Inferior parietal cortex (tissue), 1 donor: ENCODE data around the gene NDEL1.
"Not testable (repeated sequence)": the region's sequence is repeated elsewhere in the genome, so short reads cannot be mapped to it uniquely, and the experiment has no call there.

Experiments used
- DNase-seq: peaks from one replicate; pipeline ENCODE4 v3.0.0-alpha.2; 2016; ENCODE audit errors: extremely low spot score

The NDEL1 gene, protein sequence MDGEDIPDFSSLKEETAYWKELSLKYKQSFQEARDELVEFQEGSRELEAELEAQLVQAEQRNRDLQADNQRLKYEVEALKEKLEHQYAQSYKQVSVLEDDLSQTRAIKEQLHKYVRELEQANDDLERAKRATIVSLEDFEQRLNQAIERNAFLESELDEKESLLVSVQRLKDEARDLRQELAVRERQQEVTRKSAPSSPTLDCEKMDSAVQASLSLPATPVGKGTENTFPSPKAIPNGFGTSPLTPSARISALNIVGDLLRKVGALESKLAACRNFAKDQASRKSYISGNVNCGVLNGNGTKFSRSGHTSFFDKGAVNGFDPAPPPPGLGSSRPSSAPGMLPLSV

DNA sequence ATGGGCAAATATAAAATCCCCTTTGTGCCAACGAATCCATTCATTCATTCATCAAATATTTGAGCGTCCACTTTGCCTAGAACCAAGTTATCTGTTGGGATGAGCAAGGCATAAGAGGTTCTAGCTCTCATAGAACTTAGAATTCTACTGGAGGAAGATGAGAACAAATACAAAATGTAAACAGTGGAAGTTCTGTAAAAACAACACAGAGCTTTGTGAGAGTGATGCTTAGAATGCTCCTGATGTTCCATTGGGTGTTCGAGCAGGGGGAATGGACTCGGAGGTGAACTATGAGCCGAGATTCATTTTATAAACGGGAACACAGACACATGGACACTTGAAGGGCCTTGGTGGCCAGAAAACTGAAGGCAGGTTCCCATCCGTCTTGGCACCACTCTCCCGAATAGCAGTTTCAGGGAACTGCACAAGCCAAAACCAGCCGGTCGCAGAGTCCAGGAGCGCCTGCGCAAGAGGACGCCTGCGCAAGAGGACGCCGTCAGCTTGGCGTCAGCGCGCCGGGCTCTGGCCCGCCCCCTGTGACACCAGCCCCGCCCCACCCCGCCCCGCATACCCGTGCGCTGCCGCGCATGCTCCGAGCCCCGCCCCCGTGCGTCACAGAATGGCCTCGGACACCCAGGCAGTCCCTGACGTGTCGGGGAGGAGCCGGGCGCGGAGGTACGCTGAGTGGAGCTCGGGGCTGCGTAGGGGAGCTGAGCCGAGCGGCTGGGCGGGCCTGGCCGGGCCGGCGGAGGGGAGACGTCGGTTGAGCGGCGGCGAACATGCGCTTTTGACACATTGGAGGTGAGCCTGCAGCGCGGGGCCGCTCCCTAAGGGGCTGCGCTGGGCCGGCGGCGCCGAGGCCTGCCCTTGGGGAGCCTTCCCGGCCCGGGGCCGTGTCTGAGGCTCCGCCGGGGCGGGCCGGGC is at the start of gene NDEL1:
Gene NDEL1, plus strand, starts transcription at position 640 of the 924 bp plus-strand sequence. CDS start 8,388 bp downstream, outside the sequence.
- DNase-seq, result peak; percentile 93

DNA sequence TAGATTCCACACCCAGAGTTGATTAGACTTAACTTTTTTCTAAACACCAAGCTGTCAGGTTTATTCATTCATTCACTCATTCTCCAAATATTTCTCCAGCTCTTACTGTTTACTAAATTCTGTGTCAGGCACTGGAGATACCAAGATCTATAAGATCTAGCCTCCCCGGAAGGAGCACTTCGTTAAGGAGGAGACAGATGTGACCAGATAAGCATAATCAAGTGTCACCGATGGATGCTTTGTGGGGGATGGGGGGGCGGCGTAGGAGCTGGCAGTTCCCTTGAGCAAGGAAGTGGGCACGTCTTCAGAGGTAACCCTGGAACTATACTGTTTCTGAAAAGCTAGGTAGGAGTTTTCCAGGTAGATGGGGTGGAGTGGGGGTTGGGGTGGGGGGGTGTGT is 48.8 kb upstream of the NDEL1 start:
- DNase-seq, result no peak

DNA sequence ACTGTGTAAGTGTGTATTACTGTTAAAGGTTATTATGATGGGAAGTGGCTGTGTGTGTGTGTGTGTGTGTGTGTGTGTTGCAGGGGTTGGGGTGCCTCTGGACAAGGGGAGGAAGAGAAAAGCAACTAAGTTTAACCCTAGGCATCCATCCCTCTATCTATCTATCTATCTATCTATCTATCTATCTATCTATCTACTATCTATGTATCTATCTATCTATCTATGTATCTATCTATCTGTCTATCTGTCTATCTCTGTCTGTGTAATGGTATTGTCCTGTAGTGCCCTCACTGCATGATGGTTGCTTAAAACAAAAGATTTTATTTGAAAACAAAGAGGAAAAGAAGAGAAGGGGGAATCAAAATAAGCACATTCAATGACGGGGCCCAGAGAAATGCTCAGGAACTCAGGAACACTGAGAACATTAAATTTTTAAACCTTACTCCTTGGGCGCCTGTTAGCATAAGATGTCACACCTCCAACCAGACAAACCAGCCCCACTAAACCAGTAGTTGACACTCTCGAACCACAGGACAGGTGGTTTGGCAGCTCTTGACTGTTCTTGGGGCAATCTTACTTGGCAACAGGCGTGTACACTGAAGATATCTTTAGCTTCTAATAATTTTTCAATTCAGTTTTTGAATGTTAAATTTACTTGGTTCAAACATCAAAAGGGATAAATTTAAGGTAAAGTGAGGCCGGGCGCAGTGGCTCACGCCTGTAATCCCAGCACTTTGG is 47.6 kb upstream of the NDEL1 start:
- no peak for DNase-seq

DNA sequence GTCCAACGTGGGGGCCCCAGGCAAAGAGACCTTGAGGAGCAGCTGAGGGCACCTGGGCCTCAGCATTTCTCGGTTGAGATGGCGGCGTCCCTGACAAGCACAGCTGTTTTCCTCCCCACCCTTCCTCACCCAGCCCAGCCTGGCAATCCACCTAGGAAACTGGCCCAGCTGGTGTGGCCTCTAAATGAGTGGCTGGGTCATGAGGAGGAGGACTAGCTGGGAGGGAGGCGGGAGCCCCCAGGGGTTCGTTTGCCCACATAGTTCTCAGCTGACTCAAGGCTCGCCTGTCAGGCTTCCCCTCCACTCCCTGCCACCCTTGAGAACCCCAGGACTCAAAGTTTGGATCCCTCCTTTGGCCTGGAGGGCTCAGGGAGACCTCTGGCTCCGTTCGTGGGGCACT is 44.0 kb upstream of the NDEL1 start:
- no peak for DNase-seq

DNA sequence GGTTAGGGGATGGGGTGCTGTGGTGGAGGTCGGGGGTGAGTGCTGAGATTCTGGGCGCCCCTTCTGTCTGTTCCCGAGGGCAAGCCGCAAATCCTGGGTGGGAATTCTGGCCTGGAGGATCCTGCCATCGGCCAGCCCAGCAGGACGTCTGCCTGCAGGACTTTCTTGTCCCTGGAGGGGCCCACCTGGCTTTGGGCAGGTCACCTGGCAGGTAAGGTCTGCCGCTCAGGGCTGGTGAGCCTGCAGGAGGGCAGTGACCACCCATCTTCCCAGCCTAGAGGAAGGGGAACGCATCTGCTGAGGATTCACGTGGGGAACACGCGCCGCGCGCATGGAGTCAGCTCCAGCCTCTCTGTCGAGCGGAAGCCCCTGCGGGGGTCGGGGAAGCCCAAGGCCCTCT is 43.4 kb upstream of the NDEL1 start:
- no peak for DNase-seq

DNA sequence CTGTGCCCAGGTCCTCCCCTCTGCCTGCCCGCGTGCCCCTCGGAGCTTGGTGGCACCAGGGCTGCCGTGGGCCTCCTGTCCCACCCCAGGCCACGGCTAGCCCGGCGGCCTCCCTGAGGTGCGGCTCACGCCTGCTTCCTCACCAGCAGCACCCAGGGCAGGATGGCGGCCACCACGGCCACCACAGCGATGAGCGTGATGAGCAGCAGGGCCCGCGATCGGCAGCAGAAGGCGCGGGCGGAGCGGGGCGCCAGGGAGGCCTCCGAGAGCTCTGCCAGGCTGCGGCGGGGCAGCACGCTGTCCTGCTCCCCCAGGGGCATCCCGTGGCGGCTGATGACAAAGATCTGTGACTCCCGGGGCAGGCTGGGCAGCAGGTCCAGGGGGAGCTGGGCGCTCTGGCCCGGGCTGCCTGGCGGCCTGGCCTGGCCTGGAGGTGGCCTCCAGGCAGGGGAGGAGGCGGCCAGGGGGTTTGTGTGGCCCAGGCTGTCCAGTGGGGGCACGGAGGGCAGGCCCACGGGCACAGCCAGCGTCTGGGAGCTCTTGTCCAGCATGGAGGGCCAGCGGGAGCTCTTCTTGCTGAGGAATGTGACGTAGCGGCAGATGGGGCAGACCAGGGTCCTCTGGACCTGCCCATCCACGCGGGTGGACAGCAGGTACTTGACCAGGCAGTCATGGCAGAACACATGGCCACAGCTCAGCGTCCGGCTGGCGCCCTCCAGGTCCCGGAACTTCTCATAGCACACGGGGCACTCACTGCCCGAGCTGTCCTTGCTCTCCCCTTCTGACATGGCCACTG is 42.8 kb upstream of the NDEL1 start:
- no peak for DNase-seq

DNA sequence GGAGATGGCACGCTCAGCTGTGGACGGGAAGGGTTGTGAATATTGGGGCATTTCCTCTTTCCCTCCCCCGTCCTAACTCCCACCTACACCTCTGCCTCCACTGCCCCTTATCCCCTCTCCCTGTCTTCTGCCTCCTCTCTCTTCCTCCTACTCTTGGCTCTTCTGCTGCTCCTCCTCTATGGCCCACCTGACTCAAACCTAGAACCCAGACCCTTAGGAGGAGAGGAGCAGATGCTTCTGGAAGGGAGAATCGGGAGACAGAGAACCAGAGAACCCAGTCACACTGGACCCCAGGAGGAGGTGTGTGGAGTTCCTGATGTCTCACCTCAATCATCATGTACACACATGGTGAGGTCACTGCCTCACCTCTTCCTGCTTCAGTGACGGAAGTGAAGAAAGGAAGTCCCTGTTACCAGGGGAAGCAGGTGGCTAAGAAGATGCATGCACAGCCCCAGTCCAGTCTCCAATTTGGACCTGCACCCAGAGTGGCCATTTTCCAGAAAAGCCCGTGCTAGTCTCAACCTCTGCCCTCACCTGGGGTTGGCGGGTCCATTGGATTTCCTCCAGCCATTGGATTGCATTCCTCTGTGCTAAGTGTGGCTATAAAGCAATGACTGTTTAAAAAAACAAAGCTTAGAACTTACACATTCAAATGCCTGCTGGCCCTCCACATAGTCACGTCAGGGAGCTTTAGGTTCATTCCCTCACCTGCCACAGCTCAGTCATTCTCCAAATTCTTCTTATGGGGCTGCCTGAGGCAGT is 42.0 kb upstream of the NDEL1 start:
- DNase-seq, result no peak

DNA sequence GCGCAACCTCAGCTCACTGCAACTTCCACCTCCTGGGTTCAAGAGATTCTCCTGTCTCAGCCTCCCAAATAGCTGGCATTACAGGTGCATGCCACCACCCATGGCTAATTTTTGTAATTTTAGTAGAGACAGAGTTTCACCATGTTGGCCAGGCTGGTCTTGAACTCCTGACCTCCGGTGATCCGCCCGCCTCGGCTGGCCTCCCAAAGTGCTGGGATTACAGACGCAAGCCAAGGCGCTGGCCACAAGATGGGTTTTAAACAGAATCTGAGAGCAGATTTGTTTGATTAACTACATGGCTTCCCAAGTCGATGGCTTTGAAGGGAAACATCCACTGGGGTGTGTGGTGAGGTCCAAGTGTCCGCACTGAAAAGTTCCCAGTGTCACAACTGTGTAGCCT is 41.2 kb upstream of the NDEL1 start:
- DNase-seq, result not testable (repeated sequence)

DNA sequence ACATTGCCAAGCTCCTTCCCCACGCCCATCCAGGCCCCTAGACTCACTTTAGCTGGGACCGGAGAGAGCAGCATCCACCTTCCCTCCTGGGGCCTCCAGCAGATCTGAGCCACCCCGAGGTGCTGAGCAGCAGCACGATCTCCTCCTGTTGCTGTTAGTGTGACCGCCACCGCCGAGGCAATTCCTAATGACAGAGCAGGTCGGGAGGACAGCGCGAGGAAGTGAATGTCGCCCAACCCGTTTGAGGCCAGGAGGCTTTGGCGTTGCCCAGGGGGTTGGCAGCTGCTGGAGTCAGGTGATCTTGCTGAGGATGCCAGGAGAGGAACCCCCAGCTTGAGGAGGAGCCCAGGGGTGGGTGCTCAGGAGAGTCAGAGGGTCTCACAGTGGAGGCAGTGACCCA is 38.0 kb upstream of the NDEL1 start, which contains the start of gene RNF222:
Gene RNF222, minus strand, starts transcription at position 192 of the 400 bp plus-strand sequence. CDS start 4,366 bp downstream, outside the sequence.
- no peak for DNase-seq

DNA sequence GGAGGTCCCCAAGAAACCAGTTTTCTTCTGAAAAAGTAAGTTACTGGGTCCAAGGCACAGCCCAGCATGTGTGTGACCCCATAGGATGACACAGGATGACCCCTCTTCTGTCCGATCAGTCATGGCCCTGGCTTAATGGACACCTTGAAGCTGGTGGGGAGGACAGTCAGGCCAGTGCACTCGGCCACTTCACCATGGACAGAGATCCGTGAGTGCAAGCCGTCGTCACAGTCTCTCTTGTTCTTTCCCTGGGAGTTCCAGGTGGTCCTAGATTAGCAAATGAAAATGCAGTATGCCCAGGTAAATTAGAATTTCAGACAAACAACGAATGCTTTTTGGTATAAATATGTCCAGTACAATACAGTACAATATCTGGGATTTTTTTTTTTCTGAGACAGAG is 36.7 kb upstream of the NDEL1 start:
- DNase-seq, result no peak

DNA sequence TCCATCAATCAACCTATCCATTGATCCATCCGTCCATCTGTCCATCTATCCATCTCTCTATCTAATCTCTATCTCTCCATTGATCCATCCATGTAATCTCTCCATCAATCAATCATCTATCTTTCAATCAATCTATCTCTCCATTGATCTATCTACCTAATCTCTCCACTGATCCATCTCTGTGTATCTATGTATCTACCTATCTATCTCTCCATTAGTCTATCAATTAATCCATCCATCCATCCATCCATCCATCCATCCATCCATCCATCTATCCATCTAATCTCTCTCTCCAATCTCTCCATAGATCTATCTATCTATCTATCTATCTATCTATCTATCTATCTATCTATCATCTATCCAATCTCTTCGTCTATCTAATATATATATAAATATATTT is 34.6 kb upstream of the NDEL1 start:
- no peak for DNase-seq

DNA sequence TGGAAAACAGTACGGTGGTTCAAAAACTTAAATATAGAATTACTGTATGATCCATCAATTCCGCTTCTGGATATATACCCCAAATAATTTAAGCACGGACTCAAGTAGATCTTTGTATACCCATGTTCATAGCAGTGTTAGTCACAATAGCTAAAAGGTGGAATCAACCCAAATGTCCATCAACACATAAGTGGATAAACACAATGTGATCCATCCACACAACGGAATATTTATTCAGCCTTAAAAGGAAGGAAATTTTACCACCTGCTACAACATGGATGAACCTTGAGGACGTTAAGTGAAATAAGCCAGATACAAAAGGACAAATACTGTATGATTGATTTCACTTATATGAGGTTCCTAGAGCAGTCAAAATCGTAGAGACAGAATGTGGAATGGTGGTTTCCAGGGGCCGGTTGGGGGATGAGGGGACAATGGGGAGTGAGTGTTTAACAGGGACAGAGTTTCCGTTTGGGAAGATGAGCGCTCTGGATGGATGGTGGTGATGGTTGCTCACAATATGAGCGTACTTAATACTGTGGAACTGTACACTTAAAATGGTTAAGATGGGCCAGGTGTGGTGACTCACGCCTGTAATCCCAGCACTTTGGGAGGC is 32.7 kb upstream of the NDEL1 start:
- no peak for DNase-seq

DNA sequence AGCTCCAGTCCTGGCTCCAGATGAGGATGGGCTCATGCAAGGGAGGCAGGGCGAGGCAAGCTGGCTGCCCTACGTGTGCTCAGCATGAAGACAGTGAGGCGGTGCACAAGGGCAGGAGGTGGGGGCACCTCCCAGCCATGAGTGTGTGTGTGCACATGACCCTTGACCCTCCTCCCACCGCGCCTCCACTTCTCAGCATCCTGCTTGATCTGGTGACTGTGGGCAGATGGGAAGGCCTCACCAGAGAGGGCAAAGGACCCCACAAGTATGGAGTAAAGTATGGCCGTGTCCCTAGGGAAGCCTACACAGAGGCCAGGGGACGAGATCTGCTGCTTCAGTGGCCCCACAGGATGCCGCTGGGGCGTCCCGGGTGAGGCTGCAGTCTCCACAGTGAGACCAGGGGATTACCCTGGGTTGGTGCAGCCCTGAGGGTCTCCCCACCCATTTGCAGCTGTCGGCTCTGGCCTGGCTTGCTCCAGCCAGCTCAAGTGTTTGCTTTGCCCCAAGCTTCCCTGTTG is 30.1 kb upstream of the NDEL1 start:
- DNase-seq, result no peak

DNA sequence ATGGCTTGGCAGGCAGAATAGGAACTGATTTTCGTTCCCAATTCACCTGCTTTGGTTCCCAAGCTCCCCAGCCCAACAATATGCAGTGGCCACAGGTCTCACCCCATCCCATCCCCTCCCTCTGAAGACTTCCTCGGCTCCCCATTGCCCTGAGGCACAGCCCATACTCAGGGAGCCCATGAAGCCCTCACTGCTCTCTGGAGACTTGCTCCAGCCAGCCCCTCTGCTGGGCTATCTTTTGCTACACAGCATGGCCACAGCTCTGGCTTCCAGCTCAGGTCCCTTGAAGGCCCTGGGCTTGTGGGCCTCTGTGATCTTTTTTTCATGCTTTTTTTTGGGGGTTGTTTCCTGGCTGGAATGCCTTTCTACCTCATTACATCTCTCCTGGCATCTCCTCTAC is 29.5 kb upstream of the NDEL1 start:
- DNase-seq, result no peak

DNA sequence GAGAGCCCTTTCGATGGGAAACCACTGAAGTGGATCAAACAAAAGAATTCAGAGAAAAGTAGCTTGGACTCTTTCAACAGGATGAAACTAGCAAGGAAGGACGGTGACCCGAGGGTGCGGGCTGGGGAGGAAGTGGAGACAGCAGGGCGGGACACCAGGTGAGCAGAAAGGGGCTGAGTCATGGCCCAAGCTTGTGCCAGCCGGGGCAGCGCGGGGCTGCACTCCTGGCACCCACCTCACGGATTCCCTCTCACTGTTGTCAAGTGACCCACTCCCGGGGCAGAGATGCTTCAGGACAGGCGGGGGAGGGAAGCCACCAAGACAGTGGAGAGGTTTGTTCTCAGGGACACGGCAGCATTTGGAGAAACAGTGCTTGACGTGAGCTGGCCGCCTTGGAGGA is 27.3 kb upstream of the NDEL1 start:
- no peak for DNase-seq

DNA sequence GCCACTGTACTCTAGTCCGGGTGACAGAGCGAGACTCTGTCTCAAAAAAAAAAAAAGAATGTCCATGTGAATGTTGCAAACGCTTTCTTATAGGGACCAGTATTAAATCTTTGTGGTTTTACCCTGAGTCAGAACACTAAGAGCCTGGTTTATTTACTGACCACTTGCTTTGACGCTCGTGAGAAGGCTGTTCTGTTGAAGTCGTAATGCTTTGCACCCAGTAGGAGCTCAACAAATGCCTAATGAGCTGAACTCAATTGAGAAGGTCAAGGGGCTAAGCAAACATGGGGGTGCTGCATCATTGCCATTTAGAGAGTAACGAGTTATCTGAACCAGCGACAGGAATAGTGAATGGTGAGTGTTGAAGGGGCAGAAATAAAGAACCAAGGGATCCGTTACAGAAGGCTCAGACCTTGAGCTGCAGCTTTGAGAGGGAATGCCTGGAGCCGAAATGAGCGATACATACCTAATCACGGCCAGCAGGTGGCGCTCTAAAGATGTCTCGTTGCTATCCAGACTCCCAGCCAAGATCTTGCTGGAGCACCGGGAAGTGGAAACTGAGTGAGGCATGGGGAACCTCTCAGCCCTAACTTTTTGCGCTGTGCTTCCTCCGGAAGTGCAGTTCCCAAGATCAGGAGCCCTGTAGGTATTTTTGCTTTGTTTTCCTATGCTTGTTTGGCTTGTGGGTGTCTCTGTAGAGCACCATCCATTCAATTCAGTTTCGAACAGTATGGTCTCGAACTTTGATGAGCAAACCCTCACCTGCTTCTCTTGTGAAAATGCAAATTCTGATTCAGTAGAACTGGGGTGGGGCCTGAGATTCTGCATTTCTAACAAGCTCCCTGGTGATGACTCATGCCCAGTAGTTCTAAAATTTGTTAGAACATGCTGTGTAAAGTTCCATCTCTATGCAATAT is 25.5 kb upstream of the NDEL1 start:
- peak; percentile 97 for DNase-seq

DNA sequence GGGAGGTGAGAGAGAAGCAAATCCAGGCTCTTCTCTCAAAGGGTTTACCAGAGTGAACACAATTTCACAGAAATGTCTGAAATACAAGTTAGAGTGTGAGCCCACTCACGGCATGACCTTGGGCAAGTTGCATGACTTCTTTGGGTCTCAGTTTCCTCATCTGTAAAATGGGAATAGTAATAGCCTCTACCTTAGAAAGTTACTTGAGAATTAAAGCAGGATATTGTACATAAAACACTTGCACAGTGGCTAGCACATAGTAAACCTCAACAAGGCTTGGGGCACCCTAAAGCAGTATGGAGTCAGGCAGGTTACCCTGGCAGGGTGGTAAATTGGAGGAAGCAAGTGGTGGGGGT is 24.8 kb upstream of the NDEL1 start:
- no peak for DNase-seq

DNA sequence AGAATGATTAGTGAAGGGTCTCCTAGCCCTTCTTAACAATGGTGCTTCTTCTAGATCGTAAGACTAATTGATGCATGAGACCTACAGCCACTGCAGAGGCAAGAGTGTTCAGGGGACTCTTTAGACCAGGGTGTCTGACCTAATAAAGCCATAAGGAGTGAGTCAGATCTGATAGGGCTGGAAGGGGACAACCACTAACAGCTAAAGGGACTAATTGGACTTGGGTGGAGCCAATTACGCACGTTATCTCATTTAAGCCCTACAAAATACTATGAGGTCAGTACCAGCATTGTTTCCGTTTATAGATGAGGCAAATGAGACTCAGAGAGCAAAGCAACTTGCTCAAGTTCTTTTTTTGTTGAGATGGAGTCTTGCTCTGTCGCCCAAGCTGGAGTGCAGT is 23.6 kb upstream of the NDEL1 start:
- DNase-seq, result no peak

DNA sequence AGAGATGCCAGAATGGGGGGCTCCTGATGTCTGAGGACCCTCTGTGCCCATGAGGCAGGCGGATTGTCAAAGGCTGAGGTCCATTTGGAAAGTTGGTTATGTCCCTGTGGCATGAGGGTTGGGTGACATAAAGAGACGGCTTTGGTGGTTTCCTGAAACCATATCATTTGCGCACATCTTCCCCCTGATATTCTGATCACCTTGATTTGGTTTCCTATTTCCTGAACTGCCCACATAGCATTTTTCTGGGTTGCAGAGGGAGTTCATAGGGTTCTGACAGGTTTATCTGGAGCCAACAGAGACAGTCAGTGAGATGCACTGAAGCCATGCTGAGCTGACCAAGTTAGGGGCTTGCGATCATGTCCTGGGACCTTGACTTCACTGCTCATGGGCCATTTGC is 22.4 kb upstream of the NDEL1 start:
- no peak for DNase-seq
